HG02970 (cell line): ENCODE data around the gene DUOXA1.
"Not testable (repeated sequence)": the region's sequence is repeated elsewhere in the genome, so short reads cannot be mapped to it uniquely, and the experiment has no call there.

Experiments
- ATAC-seq: cut with Tn5 transposase; IDR thresholded peaks from one replicate; pipeline ENCODE4 v1.9.1; 2021; ENCODE audit warnings: mild to moderate bottlenecking, moderate library complexity, moderate number of reproducible peaks; ENCODE audit not compliant: unreplicated experiment, low FRiP score

The DUOXA1 gene

GRCh38 chr15:45093622-45094357 is 35.9 kb downstream of the DUOXA1 start:
- no peak for ATAC-seq

DNA sequence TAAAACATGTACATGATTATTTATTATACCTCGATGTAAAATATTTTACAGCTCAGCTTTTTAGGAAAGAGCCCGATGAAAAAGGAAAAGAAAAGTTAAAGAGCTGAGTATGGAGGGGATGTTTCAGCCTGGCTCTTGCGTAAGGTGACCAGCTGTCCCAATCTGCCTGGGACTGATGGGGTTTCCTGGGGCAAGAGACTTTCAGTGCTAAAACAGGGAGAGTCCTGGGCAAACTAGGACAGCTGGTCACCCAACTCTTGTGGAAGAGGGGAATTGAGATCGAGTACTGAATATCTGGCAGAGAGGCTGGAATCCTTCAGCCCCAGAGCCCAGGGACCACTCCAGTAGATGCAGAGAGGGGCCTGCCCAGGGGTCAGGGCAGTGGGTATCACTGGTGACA is 36.7 kb downstream of the DUOXA1 start:
- ATAC-seq = no peak

DNA sequence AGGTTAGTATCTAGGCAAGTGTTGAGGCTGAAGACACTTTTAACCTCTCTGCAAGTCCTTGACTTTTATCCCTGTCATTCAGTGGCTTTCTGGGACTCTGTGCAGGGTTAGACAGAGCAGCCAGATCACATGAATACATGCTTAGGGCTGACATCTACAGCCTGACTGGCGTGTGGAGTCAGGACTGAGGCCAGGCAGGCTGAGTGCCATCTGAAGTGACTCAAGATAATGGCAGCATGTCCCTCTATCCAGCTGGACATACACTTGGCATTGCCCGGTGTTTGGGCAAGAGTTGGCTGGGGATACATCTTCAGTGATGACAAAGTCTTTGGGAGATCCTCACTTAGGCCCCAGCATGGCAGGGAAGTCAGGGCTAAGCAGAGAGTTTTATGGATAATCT is 38.1 kb downstream of the DUOXA1 start:
- no peak for ATAC-seq

- ATAC-seq = no peak
Observed at GRCh38 chr15:45091161-45091560, 38.5 kb downstream of the DUOXA1 start.

DNA sequence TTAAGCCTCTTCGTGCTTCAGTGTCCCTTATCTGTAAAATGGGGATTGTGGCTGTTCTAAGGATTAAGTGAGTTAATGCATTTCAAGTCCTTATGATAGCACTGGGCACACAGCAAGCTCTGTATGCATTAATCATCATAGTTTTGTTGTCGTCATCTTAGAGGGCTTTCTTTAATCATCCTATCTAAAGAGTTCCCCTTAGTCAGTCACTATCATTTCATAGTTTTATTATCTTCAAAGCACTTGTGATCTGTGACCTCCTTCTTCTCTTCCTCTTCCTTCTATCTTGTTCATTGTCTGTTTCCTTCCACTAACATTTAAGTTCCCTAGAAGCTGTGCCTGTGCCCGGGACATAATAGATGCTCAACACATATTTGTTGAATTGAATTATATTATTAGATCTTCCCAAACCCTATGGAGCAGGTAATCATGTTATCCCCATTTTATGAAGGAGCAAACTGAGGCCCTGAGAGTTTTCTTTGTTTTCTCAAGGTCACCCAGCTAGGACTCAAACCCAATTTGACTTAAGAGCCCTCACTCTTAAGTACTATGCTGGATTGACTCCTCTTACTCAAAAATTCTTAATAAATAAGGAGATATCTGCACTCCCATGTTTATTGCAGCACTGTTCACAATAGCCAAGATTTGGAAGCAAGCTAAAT is 39.8 kb downstream of the DUOXA1 start:
- no peak for ATAC-seq

- ATAC-seq = no peak
Observed at GRCh38 chr15:45088801-45089711, 40.6 kb downstream of the DUOXA1 start.

DNA sequence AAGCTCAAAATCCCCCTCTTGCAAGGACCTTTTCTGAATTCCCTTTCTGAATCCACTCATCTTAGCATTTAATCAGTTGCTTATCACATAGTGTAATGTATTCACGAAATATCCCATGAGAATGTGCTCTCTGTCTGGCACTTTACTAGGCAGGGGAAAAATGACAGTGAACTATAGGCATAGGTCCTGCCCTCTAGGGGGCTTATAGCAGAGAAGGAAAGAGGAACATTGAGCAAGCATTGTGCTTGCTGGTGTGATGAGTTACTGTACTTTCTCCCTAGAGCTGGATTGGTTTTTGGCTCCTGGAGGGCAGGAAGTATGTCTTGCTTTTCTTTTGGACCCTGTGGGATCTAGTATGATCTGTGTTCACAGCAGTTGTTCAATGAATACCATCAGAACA is 42.2 kb downstream of the DUOXA1 start:
- no peak for ATAC-seq

DNA sequence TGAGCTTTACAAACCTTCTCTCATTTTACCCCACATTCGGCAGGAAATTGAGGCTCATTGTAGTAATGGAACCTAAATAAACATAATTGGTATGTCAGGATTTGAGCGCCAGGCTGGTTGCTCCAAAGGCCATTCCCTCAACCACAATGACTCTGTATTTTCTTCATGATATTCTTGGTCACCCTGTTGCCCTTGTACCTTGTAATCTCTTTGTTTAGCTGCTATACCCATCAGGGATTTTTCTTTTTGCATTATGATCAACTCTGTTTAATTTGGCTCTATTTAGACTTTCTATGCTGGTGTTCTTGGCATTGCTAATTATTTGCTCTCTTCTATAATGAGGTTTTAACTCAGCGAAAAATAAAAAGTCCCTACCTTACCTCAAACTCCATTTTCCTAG is 45.5 kb downstream of the DUOXA1 start:
- ATAC-seq = no peak

DNA sequence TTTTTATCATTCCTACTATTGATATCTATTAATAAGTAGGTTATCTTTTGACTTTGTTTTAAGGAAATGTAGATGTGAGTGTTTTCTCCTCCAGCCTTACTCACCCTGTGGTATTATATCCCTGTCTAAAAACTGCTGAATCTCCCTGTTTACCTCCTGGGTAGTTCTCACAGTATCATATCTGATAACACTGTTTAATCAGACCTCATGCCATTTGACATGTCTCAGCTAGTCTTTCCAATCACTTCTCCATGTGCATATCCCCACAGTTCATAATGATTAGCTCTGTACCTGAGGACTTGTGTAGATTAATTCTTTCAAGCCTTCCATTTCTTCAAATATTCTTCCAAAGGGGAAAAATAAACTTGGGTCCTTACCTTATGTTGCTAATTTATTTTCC is 46.5 kb downstream of the DUOXA1 start:
- ATAC-seq = no peak

- ATAC-seq = not testable (repeated sequence)
Observed at GRCh38 chr15:45082412-45082811, 47.3 kb downstream of the DUOXA1 start.

DNA sequence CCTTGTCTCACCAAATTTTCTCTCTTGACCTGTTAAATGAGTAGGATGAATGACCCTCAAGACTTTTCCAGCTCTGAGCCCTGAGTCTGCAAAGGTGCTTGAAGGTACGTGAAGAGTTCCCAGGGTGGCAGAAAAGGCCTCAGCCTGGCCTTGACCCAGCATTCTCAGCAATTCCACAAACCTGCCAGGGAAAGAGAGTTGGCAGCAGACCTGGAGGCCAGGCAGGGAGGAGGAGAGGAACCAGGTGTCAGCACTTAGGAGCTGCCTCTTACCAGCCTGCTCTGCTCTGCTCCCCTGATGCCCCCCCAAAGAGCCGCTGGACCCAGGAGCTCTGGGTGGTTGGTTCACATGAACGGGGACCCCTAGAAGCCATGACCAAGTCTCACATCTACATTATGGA is 49.1 kb downstream of the DUOXA1 start:
- ATAC-seq = not testable (repeated sequence)

GRCh38 chr15:45079628-45080246 is 49.9 kb downstream of the DUOXA1 start:
- not testable (repeated sequence) for ATAC-seq

DNA sequence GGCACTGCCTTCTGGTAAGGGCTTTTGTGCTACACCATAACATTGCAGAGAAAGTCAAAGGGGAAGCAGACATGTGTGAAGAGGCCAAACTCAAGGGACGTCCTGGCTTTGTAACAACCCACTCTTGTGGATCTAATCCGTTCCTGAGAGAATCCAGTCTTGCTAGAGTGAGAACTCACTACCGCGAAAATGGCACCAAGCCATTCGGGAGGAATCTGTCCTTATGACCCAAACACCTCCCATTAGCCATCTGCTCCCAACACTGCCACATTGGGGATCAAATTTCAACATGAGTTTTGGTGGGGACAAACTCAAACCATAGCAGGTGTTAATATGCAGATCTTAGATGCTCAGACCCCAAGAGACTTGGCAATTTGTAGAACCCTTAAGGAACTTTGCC is 50.5 kb downstream of the DUOXA1 start:
- not testable (repeated sequence) for ATAC-seq

GRCh38 chr15:45077391-45077790 is 52.3 kb downstream of the DUOXA1 start:
- not testable (repeated sequence) for ATAC-seq

- not testable (repeated sequence) for ATAC-seq
Observed at GRCh38 chr15:45075440-45076320, 54.0 kb downstream of the DUOXA1 start.

DNA sequence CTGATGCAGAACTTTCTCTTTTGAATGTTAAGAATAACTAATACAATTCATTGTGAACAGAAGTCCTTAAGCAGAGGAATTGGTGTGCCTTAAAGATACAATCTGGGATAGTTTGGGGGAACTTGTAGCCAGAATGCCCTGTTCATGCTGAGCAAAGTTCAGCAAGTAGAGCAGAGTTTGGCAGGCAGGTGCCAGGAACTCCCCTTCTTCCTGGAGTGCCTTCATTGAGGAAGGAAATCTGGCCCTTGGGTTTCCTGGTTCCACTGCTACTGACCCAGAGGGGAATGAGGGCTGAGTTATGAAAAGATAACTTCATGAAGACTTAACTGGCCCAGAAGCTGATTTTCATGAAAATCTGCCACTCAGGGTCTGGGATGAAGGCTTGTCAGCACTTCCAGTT is 56.1 kb downstream of the DUOXA1 start:
- not testable (repeated sequence) for ATAC-seq

- not testable (repeated sequence) for ATAC-seq
Observed at GRCh38 chr15:45069942-45070360, 59.7 kb downstream of the DUOXA1 start.
